A549 (cell line): Measurements from ENCODE around the gene ARID1B. TPM values are rescaled to one million over a fixed set of nuclear protein-coding genes. Genes with fewer than 3 reads are reported as not detected.

ENCODE experiments used
- ATAC-seq, 2 experiments: fragments of 200-7000 bp in 1 of 2; fragments of >200 bp in 1 of 2; cut with Nextera tagmentation in 1 of 2; cut with Tn5 transposase in 1 of 2; 3 replicates each; pipeline versions ENCODE4 v1.8.0 to v1.9.1; 2018 to 2020; ENCODE audit warnings: mild to moderate bottlenecking in 1 of 2, moderate library complexity in 1 of 2
- CTCF ChIA-PET: fragments of 300-600 bp; sonication (Branson Sonifier 250); formaldehyde crosslinking; extraction: SDS; loops from one replicate; lab custom pipeline; 2021; ENCODE audit warnings: antibody characterized with exemption, inconsistent platforms; lab: Yijun Ruan, JAX
- POLR2A ChIA-PET: fragments of 350-600 bp; formaldehyde crosslinking; extraction: SDS; loops from one replicate; lab custom pipeline; 2021; ENCODE audit warnings: antibody characterized with exemption, inconsistent platforms; lab: Yijun Ruan, JAX
- DNase-seq, 2 experiments: peaks; one replicate each; pipeline versions ENCODE4 v3.0.0 to v3.0.0-alpha.2; 2011 to 2016; ENCODE audit warnings: low read depth in 1 of 2, low spot score in 1 of 2
- FAIRE-seq: peaks from 2 replicates; lab custom pipeline; 2011; peaks lifted over from hg19 to GRCh38; lab: Jason Lieb, UNC
- H3K27ac ChIP-seq, 2 experiments: fragments of >200 bp; sonication (Bioruptor Twin); formaldehyde crosslinking; 3 replicates each; pipeline ENCODE4 v1.5.1; 2016 to 2017
- H3K4me1 ChIP-seq: fragments of >200 bp; sonication (Bioruptor Twin); formaldehyde crosslinking; 3 replicates; pipeline ENCODE4 v1.6.1; 2016
- H3K4me2 ChIP-seq: fragments of >200 bp; sonication (Bioruptor Twin); formaldehyde crosslinking; 3 replicates; pipeline ENCODE4 v1.6.1; 2016
- H3K4me3 ChIP-seq: fragments of >200 bp; sonication (Bioruptor Twin); formaldehyde crosslinking; 3 replicates; pipeline ENCODE4 v1.5.1; 2016
- H3K9me3 ChIP-seq: fragments of >200 bp; sonication (Bioruptor Twin); formaldehyde crosslinking; 3 replicates; pipeline ENCODE4 v1.6.1; 2016
- BHLHE40 ChIP-seq: IDR thresholded peaks from 2 replicates; pipeline ENCODE4 v1.6.1; 2012; ENCODE audit warnings: low read depth, low read length, inconsistent platforms
- CBX2 ChIP-seq: fragments of 200-600 bp; sonication (generic); IDR thresholded peaks from 2 replicates; pipeline ENCODE4 v1.6.1; 2016; ENCODE audit warnings: low read depth, mild to moderate bottlenecking, borderline replicate concordance
- CEBPB ChIP-seq, 2 experiments: fragments of >200 bp in 1 of 2; sonication (Bioruptor Twin) in 1 of 2; formaldehyde crosslinking in 1 of 2; IDR thresholded peaks; 2 replicates each; pipeline ENCODE4 v1.6.1; 2012 to 2016
- CHD2 ChIP-seq: fragments of 150-350 bp; IDR thresholded peaks from 2 replicates; pipeline ENCODE4 v1.6.1; 2014; ENCODE audit warnings: low read length; ENCODE audit not compliant: partially characterized antibody
- CHD4 ChIP-seq: fragments of 200-600 bp; sonication (generic); IDR thresholded peaks from 2 replicates; pipeline ENCODE4 v1.6.1; 2016; ENCODE audit warnings: antibody characterized with exemption, mild to moderate bottlenecking, borderline replicate concordance
- EHMT2 ChIP-seq: fragments of 200-600 bp; sonication (generic); IDR thresholded peaks from 2 replicates; pipeline ENCODE4 v1.6.1; 2016; ENCODE audit warnings: antibody characterized with exemption, low read depth, mild to moderate bottlenecking, moderate library complexity
- EP300 ChIP-seq, 2 experiments: fragments of >200 bp; sonication (Bioruptor Twin); formaldehyde crosslinking; IDR thresholded peaks; 2 replicates in 1 of 2; 3 replicates in 1 of 2; pipeline ENCODE4 v1.6.1; 2016 to 2017
- FOSB ChIP-seq: fragments of 250-450 bp; sonication (Bioruptor Pico); IDR thresholded peaks from 2 replicates; pipeline ENCODE4 v1.5.0; 2020; ENCODE audit warnings: mild to moderate bottlenecking, moderate library complexity
- GATA3 ChIP-seq: IDR thresholded peaks from 2 replicates; pipeline ENCODE4 v1.6.1; 2012; ENCODE audit warnings: borderline replicate concordance
- HOXA7 ChIP-seq: fragments of 250-450 bp; sonication (Bioruptor Pico); IDR thresholded peaks from 2 replicates; pipeline ENCODE4 v1.5.0; 2020; ENCODE audit warnings: mild to moderate bottlenecking, moderate library complexity
- HOXB5 ChIP-seq: fragments of 250-450 bp; sonication (Bioruptor Pico); IDR thresholded peaks from 2 replicates; pipeline ENCODE4 v1.5.0; 2020; ENCODE audit warnings: mild to moderate bottlenecking, moderate library complexity
- JUN ChIP-seq, 2 experiments: fragments of >200 bp; sonication (Bioruptor Twin); formaldehyde crosslinking; IDR thresholded peaks; 2 replicates in 1 of 2; 3 replicates in 1 of 2; pipeline ENCODE4 v1.6.1; 2016 to 2017
- KDM1A ChIP-seq: fragments of 200-600 bp; sonication (generic); IDR thresholded peaks from 2 replicates; pipeline ENCODE4 v1.6.1; 2016; ENCODE audit warnings: low read depth, mild to moderate bottlenecking
- MAFK ChIP-seq: fragments of 450-650 bp; IDR thresholded peaks from 2 replicates; pipeline ENCODE4 v1.6.1; 2014; ENCODE audit not compliant: partially characterized antibody
- MYC ChIP-seq: IDR thresholded peaks from 2 replicates; pipeline ENCODE4 v1.6.1; 2012; ENCODE audit warnings: mild to moderate bottlenecking, inconsistent platforms, low read length, improper control_type of control experiment, borderline replicate concordance
- NR3C1 ChIP-seq: fragments of >200 bp; sonication (Bioruptor Twin); formaldehyde crosslinking; IDR thresholded peaks from 3 replicates; pipeline ENCODE4 v1.6.1; 2017
- PHF8 ChIP-seq: fragments of 200-600 bp; sonication (generic); IDR thresholded peaks from 2 replicates; pipeline ENCODE4 v1.6.1; 2016; ENCODE audit warnings: low read depth, mild to moderate bottlenecking, antibody characterized with exemption, moderate library complexity, borderline replicate concordance
- POLR2A ChIP-seq: IDR thresholded peaks from 2 replicates; pipeline ENCODE4 v1.6.1; 2012; ENCODE audit warnings: mild to moderate bottlenecking, low read length
- POLR2AphosphoS2 ChIP-seq: conservative IDR thresholded peaks from 2 replicates; pipeline ENCODE4 v1.6.1; 2012; ENCODE audit warnings: low read length, improper control_type of control experiment, inconsistent platforms
- RAD21 ChIP-seq, 2 experiments: fragments of >200 bp in 1 of 2; sonication (Bioruptor Twin) in 1 of 2; formaldehyde crosslinking in 1 of 2; IDR thresholded peaks in 1 of 2; conservative IDR thresholded peaks in 1 of 2; 2 replicates in 1 of 2; 3 replicates in 1 of 2; pipeline ENCODE4 v1.6.1; 2012 to 2018; ENCODE audit warnings: inconsistent platforms in 1 of 2
- RARB ChIP-seq: fragments of 250-450 bp; sonication (Bioruptor Pico); IDR thresholded peaks from 2 replicates; pipeline ENCODE4 v1.8.0; 2021; ENCODE audit warnings: mild to moderate bottlenecking, moderate library complexity
- RFX5 ChIP-seq: fragments of 450-650 bp; IDR thresholded peaks from 2 replicates; pipeline ENCODE4 v1.7.1; 2014; ENCODE audit warnings: antibody characterized with exemption, mild to moderate bottlenecking, moderate library complexity
- SMC3 ChIP-seq: fragments of >200 bp; sonication (Bioruptor Twin); formaldehyde crosslinking; IDR thresholded peaks from 3 replicates; pipeline ENCODE4 v1.6.1; 2018; ENCODE audit warnings: inconsistent platforms
- TFCP2L1 ChIP-seq: fragments of 250-450 bp; sonication (Bioruptor Pico); IDR thresholded peaks from 2 replicates; pipeline ENCODE4 v1.5.0; 2021; ENCODE audit warnings: mild to moderate bottlenecking
- TP53 ChIP-seq: fragments of 250-450 bp; sonication (Bioruptor Pico); IDR thresholded peaks from 2 replicates; pipeline ENCODE4 v1.5.0; 2021; ENCODE audit warnings: mild to moderate bottlenecking, moderate library complexity
- ZC3H11A ChIP-seq: fragments of 450-650 bp; IDR thresholded peaks from 2 replicates; pipeline ENCODE4 v1.6.1; 2014; ENCODE audit warnings: antibody characterized with exemption, mild to moderate bottlenecking
- ZFP36 ChIP-seq: fragments of 450-650 bp; IDR thresholded peaks from 2 replicates; pipeline ENCODE4 v1.6.1; 2014; ENCODE audit warnings: borderline replicate concordance; ENCODE audit not compliant: partially characterized antibody
- WGBS: methylation state at CpG from one replicate; pipeline ENCODE4 v1.1.6; 2017; ENCODE audit errors: missing lambda C conversion rate; 5-methylcytosine and 5-hydroxymethylcytosine counted together
- polyA plus RNA-seq, 4 experiments: library from polyadenylated mRNA; depleted of rRNA in 3 of 4; stranded (reverse); fragments of >200 nt; fragmentation: RNase III in 1 of 4; extraction: RNeasy Plus Mini Kit Qiagen cat#74134 plus additional on column Dnase treatment in 1 of 4; gene quantifications; 2 replicates in 3 of 4; 3 replicates in 1 of 4; pipeline ENCODE4 v1.2.3, GENCODE V29; 2011 to 2017
- TF ChIP-seq, protein P1 (sequence below): IDR thresholded peaks from 2 replicates; pipeline ENCODE4 v1.6.1; 2012
- TF ChIP-seq, protein P2 (sequence below): fragments of 450-650 bp; IDR thresholded peaks from 2 replicates; pipeline ENCODE4 v1.6.1; 2014; ENCODE audit warnings: antibody characterized with exemption
- TF ChIP-seq, protein P3 (sequence below): IDR thresholded peaks from 2 replicates; pipeline ENCODE4 v1.6.1; 2012; ENCODE audit warnings: low read depth, borderline replicate concordance
- TF ChIP-seq, protein P4 (sequence below): fragments of >200 bp; sonication (Bioruptor Twin); formaldehyde crosslinking; IDR thresholded peaks from 3 replicates; pipeline ENCODE4 v1.5.1; 2016
- TF ChIP-seq, protein P5 (sequence below): fragments of >200 bp; sonication (Bioruptor Twin); formaldehyde crosslinking; IDR thresholded peaks from 2 replicates; pipeline ENCODE4 v1.6.1; 2016
- TF ChIP-seq, protein P6 (sequence below): IDR thresholded peaks from 2 replicates; pipeline ENCODE4 v1.6.1; 2012
- TF ChIP-seq, protein P7 (sequence below): fragments of >200 bp; sonication (Bioruptor Twin); formaldehyde crosslinking; IDR thresholded peaks from 3 replicates; pipeline ENCODE4 v1.6.1; 2016

The ARID1B gene
- polyA plus RNA-seq, 2 of the 4 experiments (the other 2 are of a cell fraction) = 13.5 to 16.3 TPM

DNA sequence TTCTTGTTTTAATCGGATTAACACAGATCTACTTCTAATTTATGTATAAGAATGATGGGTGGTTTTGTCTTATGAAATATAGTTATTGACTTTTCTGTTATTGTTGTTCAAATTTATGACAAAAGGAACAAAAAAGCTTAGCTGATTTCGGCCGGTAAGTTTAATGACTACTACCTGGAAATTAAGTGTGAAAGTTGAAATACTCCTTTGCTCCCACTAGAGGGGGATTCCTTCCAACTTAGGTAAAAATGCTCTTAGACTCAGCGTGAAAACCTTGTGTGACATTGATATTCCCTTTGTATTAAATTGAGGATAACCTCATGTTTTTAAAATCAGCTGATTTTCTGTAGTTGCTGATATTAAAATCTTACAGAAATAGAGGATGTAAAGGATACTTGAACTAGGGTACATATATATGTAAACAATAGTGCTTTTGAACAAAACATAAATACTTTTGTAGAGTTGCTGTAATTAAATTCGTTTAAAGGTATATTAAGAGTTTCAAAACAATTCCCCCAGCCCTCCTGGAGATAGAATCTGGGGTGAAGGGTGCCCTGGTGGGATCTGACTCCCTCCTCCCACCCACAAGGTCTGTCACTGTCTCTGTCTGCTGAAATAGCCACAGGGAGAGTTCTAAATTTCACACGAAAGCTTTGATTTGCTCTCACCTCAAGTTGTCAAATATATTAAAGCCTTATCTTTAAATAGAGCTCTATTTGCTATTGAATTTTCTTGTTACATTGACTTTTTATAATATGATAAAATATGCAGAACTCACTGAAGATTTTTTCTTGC lies 257.5 kb downstream of the ARID1B start:
- WGBS = 17% methylated on average over 6 of the region's 6 CpGs

DNA sequence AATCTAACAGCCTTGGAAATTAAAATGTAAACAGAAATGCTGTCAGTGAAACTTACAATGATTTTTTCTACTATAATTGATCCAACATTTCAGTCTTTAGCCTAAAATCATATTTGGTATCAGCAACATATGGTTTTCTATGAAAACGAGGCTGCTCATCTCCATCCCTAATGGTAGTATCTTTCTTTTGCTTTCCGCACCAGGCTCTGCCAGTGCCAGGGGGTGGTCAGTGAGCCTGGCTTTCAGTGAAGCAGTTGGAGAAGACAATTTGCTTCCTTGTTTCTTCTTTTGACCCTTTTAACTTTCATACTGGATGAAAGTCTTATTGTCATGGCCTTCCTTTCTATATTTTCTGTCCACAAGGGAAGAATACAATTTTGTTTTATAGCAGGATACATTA lies 258.4 kb downstream of the ARID1B start:
- CTCF ChIA-PET = interaction anchor here (1.0 to 3.5 kb wide), 10 partner anchors 8 to 152 kb away, joined by 3 to 19 read pairs (median 6); no protein-coding TSS in a partner anchor
- Histone ChIP-seq H3K27ac (no peak overlapping the region), H3K4me1 (peaks cover 15% of the 10 kb centered on the region; the same call in 2 of the 3 replicates), H3K4me2 (no peak overlapping the region), H3K9me3 (no peaks in the 10 kb centered on the region), H3K4me3 (no peak overlapping the region)
- DNase-seq = no peak
- FAIRE-seq = no peak
- 90% methylated on average over 2 of the region's 2 CpGs for WGBS
- no peak for ATAC-seq
- POLR2A ChIA-PET = no interaction called here
- TF ChIP-seq CEBPB (IDR thresholded peaks at IDR 0.05) (no peak), MYC (no peak), POLR2A (no peak), CHD4 (no peak), HOXA7 (CRISPR knock-in tag) (no peak), FOSB (no peak), CHD2 (no peak), JUN (IDR thresholded peaks at IDR 0.05) (no peak), ZC3H11A (no peak), POLR2AphosphoS2 (no peak), ZFP36 (no peak)
- TF ChIP-seq, protein P1, sequence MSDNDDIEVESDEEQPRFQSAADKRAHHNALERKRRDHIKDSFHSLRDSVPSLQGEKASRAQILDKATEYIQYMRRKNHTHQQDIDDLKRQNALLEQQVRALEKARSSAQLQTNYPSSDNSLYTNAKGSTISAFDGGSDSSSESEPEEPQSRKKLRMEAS = no peak
- TF ChIP-seq, protein P2, sequence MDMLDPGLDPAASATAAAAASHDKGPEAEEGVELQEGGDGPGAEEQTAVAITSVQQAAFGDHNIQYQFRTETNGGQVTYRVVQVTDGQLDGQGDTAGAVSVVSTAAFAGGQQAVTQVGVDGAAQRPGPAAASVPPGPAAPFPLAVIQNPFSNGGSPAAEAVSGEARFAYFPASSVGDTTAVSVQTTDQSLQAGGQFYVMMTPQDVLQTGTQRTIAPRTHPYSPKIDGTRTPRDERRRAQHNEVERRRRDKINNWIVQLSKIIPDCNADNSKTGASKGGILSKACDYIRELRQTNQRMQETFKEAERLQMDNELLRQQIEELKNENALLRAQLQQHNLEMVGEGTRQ = no peak
- TF ChIP-seq, protein P3, sequence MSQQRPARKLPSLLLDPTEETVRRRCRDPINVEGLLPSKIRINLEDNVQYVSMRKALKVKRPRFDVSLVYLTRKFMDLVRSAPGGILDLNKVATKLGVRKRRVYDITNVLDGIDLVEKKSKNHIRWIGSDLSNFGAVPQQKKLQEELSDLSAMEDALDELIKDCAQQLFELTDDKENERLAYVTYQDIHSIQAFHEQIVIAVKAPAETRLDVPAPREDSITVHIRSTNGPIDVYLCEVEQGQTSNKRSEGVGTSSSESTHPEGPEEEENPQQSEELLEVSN = no peak

More for the DNA sequence above, 257.5 kb downstream of the ARID1B start:
- ChIA-PET CTCF (interaction anchor here (0.6 to 2.9 kb wide), 17 partner anchors 8 to 353 kb away, joined by 3 to 19 read pairs (median 3); no protein-coding TSS in a partner anchor), POLR2A (interaction anchor here (1.5 kb wide), 1 partner anchor 13 kb away, joined by 4 read pairs; no protein-coding TSS in a partner anchor)
- H3K4me3 ChIP-seq = no peak overlapping the region
- peaks cover 15% of the 10 kb centered on the region; the same call in 2 of the 3 replicates for H3K4me1 ChIP-seq
- no peaks in the 10 kb centered on the region for H3K9me3 ChIP-seq
- FAIRE-seq (no peak), ATAC-seq (peak; percentile 62 to 81; a peak in 4 of 6 replicates)
- H3K27ac ChIP-seq = no peak overlapping the region
- TF ChIP-seq RARB (CRISPR knock-in tag) (no peak), RFX5 (no peak), RAD21 (conservative IDR thresholded peaks at IDR 0.05 in 1 of 2, IDR thresholded peaks at IDR 0.05 in 1 of 2) (peak; percentile 49 to 57; a peak in 4 of 5 replicates), CBX2 (no peak), EP300 (IDR thresholded peaks at IDR 0.05) (no peak), HOXB5 (no peak), NR3C1 (no peak), TFCP2L1 (CRISPR knock-in tag) (no peak), FOSB (no peak), GATA3 (no peak), MAFK (no peak), KDM1A (no peak), EHMT2 (no peak), PHF8 (no peak), SMC3 (peak; percentile 58), CEBPB (IDR thresholded peaks at IDR 0.05) (no peak), BHLHE40 (no peak), TP53 (CRISPR knock-in tag) (no peak)
- TF ChIP-seq, protein P4, sequence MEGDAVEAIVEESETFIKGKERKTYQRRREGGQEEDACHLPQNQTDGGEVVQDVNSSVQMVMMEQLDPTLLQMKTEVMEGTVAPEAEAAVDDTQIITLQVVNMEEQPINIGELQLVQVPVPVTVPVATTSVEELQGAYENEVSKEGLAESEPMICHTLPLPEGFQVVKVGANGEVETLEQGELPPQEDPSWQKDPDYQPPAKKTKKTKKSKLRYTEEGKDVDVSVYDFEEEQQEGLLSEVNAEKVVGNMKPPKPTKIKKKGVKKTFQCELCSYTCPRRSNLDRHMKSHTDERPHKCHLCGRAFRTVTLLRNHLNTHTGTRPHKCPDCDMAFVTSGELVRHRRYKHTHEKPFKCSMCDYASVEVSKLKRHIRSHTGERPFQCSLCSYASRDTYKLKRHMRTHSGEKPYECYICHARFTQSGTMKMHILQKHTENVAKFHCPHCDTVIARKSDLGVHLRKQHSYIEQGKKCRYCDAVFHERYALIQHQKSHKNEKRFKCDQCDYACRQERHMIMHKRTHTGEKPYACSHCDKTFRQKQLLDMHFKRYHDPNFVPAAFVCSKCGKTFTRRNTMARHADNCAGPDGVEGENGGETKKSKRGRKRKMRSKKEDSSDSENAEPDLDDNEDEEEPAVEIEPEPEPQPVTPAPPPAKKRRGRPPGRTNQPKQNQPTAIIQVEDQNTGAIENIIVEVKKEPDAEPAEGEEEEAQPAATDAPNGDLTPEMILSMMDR = peak; percentile 55
- TF ChIP-seq, protein P5, sequence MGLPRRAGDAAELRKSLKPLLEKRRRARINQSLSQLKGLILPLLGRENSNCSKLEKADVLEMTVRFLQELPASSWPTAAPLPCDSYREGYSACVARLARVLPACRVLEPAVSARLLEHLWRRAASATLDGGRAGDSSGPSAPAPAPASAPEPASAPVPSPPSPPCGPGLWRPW = no peak
- TF ChIP-seq, protein P2 = no peak
- TF ChIP-seq, protein P6, sequence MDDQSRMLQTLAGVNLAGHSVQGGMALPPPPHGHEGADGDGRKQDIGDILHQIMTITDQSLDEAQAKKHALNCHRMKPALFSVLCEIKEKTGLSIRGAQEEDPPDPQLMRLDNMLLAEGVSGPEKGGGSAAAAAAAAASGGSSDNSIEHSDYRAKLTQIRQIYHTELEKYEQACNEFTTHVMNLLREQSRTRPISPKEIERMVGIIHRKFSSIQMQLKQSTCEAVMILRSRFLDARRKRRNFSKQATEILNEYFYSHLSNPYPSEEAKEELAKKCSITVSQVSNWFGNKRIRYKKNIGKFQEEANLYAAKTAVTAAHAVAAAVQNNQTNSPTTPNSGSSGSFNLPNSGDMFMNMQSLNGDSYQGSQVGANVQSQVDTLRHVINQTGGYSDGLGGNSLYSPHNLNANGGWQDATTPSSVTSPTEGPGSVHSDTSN = no peak
- TF ChIP-seq, protein P7, sequence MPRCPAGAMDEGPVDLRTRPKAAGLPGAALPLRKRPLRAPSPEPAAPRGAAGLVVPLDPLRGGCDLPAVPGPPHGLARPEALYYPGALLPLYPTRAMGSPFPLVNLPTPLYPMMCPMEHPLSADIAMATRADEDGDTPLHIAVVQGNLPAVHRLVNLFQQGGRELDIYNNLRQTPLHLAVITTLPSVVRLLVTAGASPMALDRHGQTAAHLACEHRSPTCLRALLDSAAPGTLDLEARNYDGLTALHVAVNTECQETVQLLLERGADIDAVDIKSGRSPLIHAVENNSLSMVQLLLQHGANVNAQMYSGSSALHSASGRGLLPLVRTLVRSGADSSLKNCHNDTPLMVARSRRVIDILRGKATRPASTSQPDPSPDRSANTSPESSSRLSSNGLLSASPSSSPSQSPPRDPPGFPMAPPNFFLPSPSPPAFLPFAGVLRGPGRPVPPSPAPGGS = no peak
- TF ChIP-seq, protein P1 = no peak
- TF ChIP-seq, all 56 proteins: peak for 3
- H3K4me2 ChIP-seq = peak overlapping the region; percentile 71
- DNase-seq = peak; percentile 43 to 55
